ENCODE data around the gene OLFML2B.

Gene OLFML2B

DNA sequence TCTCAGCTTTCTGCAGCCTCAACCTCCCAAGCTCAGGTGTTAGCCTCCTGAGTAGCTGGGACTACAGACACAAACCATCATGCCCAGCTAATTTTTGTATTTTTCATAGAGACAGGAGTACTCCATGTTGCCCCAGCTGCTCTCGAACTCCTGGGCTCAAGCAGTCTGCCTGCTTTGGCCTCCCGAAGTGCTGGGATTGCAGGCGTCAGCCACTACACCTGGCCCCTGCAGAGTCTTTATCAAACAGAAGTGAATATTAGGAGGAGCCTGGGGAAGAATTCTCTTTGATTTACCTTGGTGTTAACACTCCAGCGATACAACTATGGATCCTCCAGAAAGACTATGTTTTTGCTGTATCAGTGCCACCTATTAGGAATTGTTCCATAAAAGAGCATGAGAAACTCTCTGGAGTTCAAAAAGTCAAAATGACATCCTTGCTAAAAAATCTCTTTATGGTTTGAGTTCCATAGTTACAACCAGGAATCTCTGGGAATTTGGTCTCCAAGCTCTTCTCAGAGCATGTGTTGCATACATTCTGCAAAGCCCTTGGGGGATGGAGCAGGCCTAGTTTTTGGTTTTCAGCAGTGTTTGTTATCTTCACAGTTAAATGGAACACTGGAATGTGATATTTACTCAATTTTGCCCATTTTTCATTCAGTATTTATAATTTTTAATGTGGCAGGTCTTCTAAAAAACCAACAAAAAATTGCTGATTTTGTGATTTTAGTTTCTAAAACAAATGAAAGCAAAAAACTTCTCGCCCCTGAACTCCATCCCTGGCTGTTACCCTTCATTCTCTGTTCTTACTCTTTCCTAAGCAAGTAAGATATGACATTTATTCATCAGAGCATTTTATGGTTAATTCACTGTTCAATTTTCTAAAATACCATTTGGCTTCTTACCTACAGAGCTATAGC, 77.3 kb downstream of the OLFML2B start:
- Histone ChIP-seq H3K27me3 (replicated peaks; ENCODE audit: control insufficient read depth, insufficient read depth, low read length) (no peaks in the 10 kb centered on the region), H3K36me3 (ENCODE audit: control insufficient read depth, insufficient read depth, low read length) (peaks cover 3% of the 10 kb centered on the region), H3K4me3 (replicated peaks; ENCODE audit: low read depth, low read length) (no peak overlapping the region)
- TF ChIP-seq, protein P1, sequence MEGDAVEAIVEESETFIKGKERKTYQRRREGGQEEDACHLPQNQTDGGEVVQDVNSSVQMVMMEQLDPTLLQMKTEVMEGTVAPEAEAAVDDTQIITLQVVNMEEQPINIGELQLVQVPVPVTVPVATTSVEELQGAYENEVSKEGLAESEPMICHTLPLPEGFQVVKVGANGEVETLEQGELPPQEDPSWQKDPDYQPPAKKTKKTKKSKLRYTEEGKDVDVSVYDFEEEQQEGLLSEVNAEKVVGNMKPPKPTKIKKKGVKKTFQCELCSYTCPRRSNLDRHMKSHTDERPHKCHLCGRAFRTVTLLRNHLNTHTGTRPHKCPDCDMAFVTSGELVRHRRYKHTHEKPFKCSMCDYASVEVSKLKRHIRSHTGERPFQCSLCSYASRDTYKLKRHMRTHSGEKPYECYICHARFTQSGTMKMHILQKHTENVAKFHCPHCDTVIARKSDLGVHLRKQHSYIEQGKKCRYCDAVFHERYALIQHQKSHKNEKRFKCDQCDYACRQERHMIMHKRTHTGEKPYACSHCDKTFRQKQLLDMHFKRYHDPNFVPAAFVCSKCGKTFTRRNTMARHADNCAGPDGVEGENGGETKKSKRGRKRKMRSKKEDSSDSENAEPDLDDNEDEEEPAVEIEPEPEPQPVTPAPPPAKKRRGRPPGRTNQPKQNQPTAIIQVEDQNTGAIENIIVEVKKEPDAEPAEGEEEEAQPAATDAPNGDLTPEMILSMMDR (IDR thresholded peaks at IDR 0.05; ENCODE audit: insufficient read depth, low read length, poor library complexity, severe bottlenecking) = no peak
- DNase-seq (ENCODE audit: extremely low read depth, insufficient read length) = no peak

DNA sequence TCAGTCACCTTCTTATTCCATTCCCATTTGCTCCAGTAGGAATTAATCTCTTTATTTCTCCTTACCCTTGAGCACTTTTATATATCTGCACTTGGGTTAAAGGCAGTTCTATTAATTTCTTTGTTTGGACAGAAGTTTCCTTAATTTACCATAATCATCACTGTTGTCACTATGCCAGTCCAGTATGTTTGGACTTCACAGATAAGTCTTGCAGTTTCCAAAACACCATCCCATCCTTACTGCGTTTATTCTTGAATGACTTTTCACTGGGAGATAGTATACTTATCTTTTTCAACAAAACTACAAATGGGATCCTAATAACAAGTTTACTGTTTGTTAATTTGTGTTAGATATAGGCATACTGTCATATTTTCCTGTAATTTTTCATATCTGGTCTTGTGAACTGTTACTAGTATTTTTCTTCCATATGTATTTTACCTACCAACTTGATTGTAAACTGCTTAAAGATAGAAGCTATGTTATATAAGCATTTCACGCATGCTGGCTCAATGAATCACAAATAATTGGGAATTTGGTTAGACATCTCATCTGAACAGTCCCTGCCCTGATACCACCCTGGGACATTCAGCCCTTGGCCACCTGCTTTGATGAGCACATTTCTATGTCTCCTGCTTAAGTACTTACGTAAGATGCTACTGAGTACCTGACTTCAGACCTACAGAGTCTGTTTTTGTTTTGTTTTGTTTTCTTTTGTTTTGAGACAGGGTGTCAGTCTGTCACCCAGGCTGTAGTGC, 78.2 kb downstream of the OLFML2B start:
- H3K36me3 ChIP-seq (ENCODE audit: control insufficient read depth, insufficient read depth, low read length) = peaks cover 3% of the 10 kb centered on the region
- no peak for DNase-seq (ENCODE audit: extremely low read depth, insufficient read length)
- TF ChIP-seq, protein P1 (IDR thresholded peaks at IDR 0.05; ENCODE audit: insufficient read depth, low read length, poor library complexity, severe bottlenecking) = no peak
- no peak overlapping the region for H3K4me3 ChIP-seq (replicated peaks; ENCODE audit: low read depth, low read length)
- H3K27me3 ChIP-seq (replicated peaks; ENCODE audit: control insufficient read depth, insufficient read depth, low read length) = no peaks in the 10 kb centered on the region

DNA sequence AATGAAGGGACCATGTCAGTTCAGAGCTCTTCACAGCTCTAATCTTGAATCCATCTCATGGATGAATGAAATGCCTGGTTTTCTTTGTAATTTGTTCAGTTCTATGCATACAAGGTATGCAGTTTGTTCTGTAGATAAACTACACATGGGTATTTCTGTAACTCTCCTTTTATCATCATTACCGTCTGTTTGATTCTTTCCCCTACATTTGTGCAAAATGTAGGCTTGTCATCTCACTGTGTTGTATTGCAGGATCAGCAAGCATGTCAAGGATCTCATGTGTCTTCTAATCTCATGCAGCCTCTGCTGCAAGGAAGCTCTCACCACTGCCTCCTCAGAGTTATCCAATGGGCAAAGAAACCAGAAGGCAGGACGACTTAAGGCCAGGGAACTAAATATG, 79.3 kb downstream of the OLFML2B start:
- TF ChIP-seq, protein P1 (IDR thresholded peaks at IDR 0.05; ENCODE audit: insufficient read depth, low read length, poor library complexity, severe bottlenecking) = no peak
- H3K27me3 ChIP-seq (replicated peaks; ENCODE audit: control insufficient read depth, insufficient read depth, low read length) = no peaks in the 10 kb centered on the region
- H3K36me3 ChIP-seq (ENCODE audit: control insufficient read depth, insufficient read depth, low read length) = peaks cover 2% of the 10 kb centered on the region
- no peak for DNase-seq (ENCODE audit: extremely low read depth, insufficient read length)
- no peak overlapping the region for H3K4me3 ChIP-seq (replicated peaks; ENCODE audit: low read depth, low read length)

DNA sequence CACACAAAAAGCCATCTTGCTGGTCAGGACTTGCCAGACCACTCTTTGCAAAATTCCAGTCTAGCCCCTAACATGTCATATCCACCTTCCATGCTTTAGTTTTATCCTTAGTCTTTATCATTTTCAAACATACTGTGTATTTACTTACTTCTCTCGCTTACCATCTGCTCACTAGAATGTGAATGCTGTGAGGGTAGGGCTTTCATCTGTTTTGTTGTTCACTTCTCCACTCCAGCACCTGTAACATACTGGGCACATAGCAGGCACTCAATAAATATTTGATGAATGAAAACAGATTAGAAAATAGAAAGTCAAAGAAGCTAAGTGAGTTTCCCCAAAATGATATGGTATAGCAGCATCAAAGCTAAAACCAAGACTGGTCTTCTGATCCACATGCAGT, 79.9 kb downstream of the OLFML2B start:
- DNase-seq (ENCODE audit: extremely low read depth, insufficient read length) = no peak
- TF ChIP-seq, protein P1 (IDR thresholded peaks at IDR 0.05; ENCODE audit: insufficient read depth, low read length, poor library complexity, severe bottlenecking) = no peak
- peaks cover 2% of the 10 kb centered on the region for H3K36me3 ChIP-seq (ENCODE audit: control insufficient read depth, insufficient read depth, low read length)
- no peak overlapping the region for H3K4me3 ChIP-seq (replicated peaks; ENCODE audit: low read depth, low read length)
- H3K27me3 ChIP-seq (replicated peaks; ENCODE audit: control insufficient read depth, insufficient read depth, low read length) = no peaks in the 10 kb centered on the region

DNA sequence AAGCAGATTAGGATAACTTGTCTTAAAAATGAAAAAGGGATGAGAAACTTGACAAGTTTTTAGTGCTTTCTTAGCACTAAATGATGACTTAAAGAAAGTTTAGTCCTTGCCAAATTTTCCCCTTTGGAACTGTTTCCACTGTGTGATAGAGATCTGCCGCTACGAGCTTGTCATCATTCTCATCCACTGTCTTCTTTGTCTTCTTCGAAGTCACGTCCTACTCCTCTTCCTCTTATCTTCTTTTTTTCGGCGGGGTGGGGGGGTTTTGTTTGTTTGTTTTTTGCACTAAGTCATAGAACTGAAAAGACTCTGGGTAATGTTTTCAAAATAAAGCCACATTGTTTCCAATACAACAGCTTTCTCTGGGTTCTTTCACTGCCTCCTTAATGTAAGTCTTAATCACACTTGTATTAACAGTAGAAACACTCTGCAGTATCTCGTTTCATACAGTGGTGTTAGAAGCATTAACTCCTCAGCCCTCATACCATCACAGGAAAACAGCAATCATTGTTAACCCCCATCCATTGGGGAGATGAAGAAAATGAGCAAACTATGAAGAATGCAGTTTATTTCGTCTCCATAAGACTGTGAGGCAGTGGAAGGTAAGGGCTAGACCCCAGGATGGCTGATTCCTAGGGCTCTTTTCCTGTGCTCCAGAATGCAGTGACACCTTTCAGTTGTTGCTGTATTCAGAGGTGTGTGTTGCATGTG, 81.8 kb downstream of the OLFML2B start:
- no peak for DNase-seq (ENCODE audit: extremely low read depth, insufficient read length)
- H3K36me3 ChIP-seq (ENCODE audit: control insufficient read depth, insufficient read depth, low read length) = peaks cover 2% of the 10 kb centered on the region
- no peak overlapping the region for H3K4me3 ChIP-seq (replicated peaks; ENCODE audit: low read depth, low read length)
- no peaks in the 10 kb centered on the region for H3K27me3 ChIP-seq (replicated peaks; ENCODE audit: control insufficient read depth, insufficient read depth, low read length)
- TF ChIP-seq, protein P1 (IDR thresholded peaks at IDR 0.05; ENCODE audit: insufficient read depth, low read length, poor library complexity, severe bottlenecking) = no peak

All from GM06990 (cell line).